Cortex of kidney (tissue), 1 donor: ENCODE measurements around the gene OR10T2.
"Not testable (repeated sequence)": the region's sequence is repeated elsewhere in the genome, so short reads cannot be mapped to it uniquely, and the experiment has no call there.

Source experiments
- DNase-seq: peaks from one replicate; lab custom pipeline; 2025; lab: John Stamatoyannopoulos, UW

Gene OR10T2

DNA sequence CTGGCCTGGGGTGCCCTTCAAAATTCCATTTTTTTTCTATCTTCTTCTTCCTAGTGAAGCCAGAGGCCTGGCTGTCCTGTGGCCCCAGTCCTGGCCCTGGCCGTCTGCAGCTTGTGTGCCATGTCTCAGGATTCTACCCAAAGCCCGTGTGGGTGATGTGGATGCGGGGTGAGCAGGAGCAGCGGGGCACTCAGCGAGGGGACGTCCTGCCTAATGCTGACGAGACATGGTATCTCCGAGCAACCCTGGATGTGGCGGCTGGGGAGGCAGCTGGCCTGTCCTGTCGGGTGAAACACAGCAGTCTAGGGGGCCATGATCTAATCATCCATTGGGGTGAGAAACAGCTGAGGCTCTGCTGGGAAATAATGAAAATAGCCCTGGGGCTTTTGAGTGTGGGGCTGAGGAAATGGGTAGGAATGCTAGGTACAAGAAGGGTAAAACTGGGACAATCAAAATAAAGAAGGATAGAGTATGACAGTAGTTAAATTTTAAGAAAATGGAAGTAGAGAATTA is 43.4 kb downstream of the OR10T2 start:
- DNase-seq, result no peak

DNA sequence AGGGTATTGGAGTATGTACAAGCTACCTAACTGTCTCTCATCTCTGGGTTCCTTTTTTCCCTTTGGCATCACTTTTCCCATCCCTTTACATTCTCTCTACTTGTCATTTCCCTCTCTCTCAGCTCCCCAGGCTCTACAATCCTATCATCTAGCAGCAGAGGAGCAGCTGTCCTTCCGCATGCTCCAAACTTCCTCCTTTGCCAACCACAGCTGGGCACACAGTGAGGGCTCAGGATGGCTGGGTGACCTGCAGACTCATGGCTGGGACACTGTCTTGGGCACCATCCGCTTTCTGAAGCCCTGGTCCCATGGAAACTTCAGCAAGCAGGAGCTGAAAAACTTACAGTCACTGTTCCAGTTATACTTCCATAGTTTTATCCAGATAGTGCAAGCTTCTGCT is 45.0 kb downstream of the OR10T2 start:
- DNase-seq, result no peak

GRCh38 chr1:158353303-158354075 is 45.8 kb downstream of the OR10T2 start, which contains the start of gene CD1E:
TSS of gene CD1E (plus strand) at chr1:158353894. CDS start at chr1:158353989, 95 bp downstream.
- DNase-seq, result no peak

DNA sequence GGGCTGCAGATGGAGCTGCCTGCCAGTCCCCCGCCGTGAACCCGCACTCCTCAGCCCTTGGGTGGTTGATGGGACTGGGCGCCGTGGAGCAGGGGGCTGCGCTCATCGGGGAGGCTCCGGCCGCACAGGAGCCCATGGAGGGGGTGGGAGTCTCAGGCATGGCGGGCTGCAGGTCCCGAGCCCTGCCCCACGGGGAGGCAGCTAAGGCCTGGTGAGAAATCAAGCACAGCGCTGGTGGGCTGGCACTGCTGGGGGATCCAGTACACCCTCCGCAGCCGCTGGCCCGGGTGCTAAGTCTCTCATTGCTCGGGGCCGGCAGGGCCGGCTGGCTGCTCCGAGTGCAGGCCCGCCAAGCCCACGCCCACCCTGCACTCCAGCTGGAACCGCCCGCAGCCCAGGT is 50.3 kb downstream of the OR10T2 start:
- not testable (repeated sequence) for DNase-seq
